Gastroesophageal sphincter (tissue), 3 donors: Measurements from ENCODE around the gene TCP11.

Experiments used
- EP300 ChIP-seq: sonication (generic); formaldehyde crosslinking; IDR thresholded peaks from one replicate; pipeline ENCODE4 v1.6.1; 2017; ENCODE audit warnings: antibody characterized with exemption, mild to moderate bottlenecking
- POLR2A ChIP-seq, 2 donors: fragments of 450-650 bp; IDR thresholded peaks; one replicate each; pipeline ENCODE4 v1.6.1; 2017; ENCODE audit warnings: antibody characterized with exemption in 2 of 2, mild to moderate bottlenecking in 2 of 2, moderate library complexity in 1 of 2
- POLR2AphosphoS5 ChIP-seq: sonication (generic); formaldehyde crosslinking; IDR thresholded peaks from one replicate; pipeline ENCODE4 v1.6.1; 2017; ENCODE audit warnings: antibody characterized with exemption
- TF ChIP-seq, protein P1 (sequence below), 4 experiments: fragments of 200-600 bp in 2 of 4; fragments of 450-650 bp in 2 of 4; sonication (generic) in 1 of 4; IDR thresholded peaks; one replicate each; pipeline ENCODE4 v1.5.1; 2017 to 2019; ENCODE audit warnings: antibody characterized with exemption in 4 of 4, mild to moderate bottlenecking in 2 of 4, moderate library complexity in 2 of 4

DNA sequence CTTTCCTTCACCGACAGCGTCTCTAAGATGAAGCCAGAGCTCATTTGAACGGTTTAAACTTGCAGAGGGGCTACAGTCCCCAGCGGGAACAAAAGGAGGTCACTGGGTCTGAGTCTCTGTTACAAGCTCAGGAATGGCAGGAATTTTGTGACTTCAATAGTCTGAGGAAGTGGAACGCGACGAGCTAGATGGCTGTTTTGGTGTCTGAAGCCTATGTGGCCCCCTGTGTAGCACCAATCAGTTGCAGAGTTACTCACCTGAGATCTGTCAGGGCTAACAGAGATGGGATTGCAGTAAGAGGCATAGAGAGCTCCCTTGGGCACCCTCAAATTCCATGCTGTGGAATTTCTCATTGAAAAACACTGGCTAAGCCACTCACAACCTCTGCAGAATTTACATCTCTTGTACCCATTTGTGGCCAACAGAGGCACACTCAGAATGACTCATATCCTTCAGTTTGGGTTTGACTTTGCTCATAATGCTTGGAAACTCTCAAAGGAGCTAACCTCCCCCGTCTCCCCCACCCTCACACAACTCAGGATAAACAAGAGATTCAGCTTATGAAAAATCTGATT is 7.1 kb upstream of the TCP11 start:
- TF ChIP-seq EP300 (no peak), POLR2A (IDR thresholded peaks at IDR 0.05) (no peak), POLR2AphosphoS5 (no peak)
- TF ChIP-seq, protein P1, sequence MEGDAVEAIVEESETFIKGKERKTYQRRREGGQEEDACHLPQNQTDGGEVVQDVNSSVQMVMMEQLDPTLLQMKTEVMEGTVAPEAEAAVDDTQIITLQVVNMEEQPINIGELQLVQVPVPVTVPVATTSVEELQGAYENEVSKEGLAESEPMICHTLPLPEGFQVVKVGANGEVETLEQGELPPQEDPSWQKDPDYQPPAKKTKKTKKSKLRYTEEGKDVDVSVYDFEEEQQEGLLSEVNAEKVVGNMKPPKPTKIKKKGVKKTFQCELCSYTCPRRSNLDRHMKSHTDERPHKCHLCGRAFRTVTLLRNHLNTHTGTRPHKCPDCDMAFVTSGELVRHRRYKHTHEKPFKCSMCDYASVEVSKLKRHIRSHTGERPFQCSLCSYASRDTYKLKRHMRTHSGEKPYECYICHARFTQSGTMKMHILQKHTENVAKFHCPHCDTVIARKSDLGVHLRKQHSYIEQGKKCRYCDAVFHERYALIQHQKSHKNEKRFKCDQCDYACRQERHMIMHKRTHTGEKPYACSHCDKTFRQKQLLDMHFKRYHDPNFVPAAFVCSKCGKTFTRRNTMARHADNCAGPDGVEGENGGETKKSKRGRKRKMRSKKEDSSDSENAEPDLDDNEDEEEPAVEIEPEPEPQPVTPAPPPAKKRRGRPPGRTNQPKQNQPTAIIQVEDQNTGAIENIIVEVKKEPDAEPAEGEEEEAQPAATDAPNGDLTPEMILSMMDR (IDR thresholded peaks at IDR 0.05): no peak
